MM.1S (cell line): Measurements from ENCODE around the gene NIFK.

Source experiments
- DNase-seq: peaks from one replicate; pipeline ENCODE4 v3.0.0-alpha.2; 2015
- H2AFZ ChIP-seq: fragments of 300-600 bp; sonication (generic); 2 replicates; pipeline ENCODE4 v1.6.0; 2016; ENCODE audit warnings: antibody characterized with exemption, low read length
- H3F3A ChIP-seq: fragments of 300-600 bp; sonication (generic); 2 replicates; pipeline ENCODE4 v1.6.1; 2016; ENCODE audit warnings: mild to moderate bottlenecking, antibody characterized with exemption, low read length, moderate library complexity, mixed read lengths; ENCODE audit not compliant: insufficient read depth
- H3K27ac ChIP-seq: fragments of 300-600 bp; sonication (generic); 2 replicates; pipeline ENCODE4 v1.5.1; 2016; ENCODE audit warnings: mild to moderate bottlenecking, low read length
- H3K27me3 ChIP-seq: fragments of 300-600 bp; sonication (generic); replicated peaks from 2 replicates; pipeline ENCODE4 v1.6.0; 2016; ENCODE audit warnings: low read length; ENCODE audit not compliant: insufficient read depth
- H3K36me3 ChIP-seq: fragments of 300-600 bp; sonication (generic); replicated peaks from 2 replicates; pipeline ENCODE4 v1.6.1; 2016; ENCODE audit warnings: mild to moderate bottlenecking, low read length, mixed read lengths; ENCODE audit not compliant: insufficient read depth
- H3K4me1 ChIP-seq: fragments of 300-600 bp; sonication (generic); 2 replicates; pipeline ENCODE4 v1.6.1; 2016; ENCODE audit warnings: low read length, mixed read lengths
- H3K4me2 ChIP-seq: fragments of 300-600 bp; sonication (generic); 2 replicates; pipeline ENCODE4 v1.6.0; 2016; ENCODE audit warnings: low read depth, low read length
- H3K4me3 ChIP-seq: fragments of 300-600 bp; sonication (generic); 2 replicates; pipeline ENCODE4 v1.5.1; 2016; ENCODE audit warnings: low read length, mixed read lengths
- H3K79me2 ChIP-seq: fragments of 300-600 bp; sonication (generic); 2 replicates; pipeline ENCODE4 v1.6.1; 2016; ENCODE audit warnings: mixed run types, low read length, mixed read lengths
- H3K9ac ChIP-seq: fragments of 300-600 bp; sonication (generic); 2 replicates; pipeline ENCODE4 v1.6.1; 2016; ENCODE audit warnings: low read length, mixed read lengths
- H3K9me2 ChIP-seq: fragments of 300-600 bp; sonication (generic); replicated peaks from 2 replicates; pipeline ENCODE4 v1.6.1; 2016; ENCODE audit warnings: mild to moderate bottlenecking, low read length, mixed read lengths; ENCODE audit not compliant: insufficient read depth
- H3K9me3 ChIP-seq: fragments of 300-600 bp; sonication (generic); replicated peaks from 2 replicates; pipeline ENCODE4 v1.6.1; 2016; ENCODE audit warnings: mild to moderate bottlenecking, low read length, mixed read lengths; ENCODE audit not compliant: insufficient read depth
- H4K20me1 ChIP-seq: fragments of 300-600 bp; sonication (generic); 2 replicates; pipeline ENCODE4 v1.6.1; 2016; ENCODE audit warnings: mild to moderate bottlenecking, low read length, moderate library complexity, mixed read lengths; ENCODE audit not compliant: insufficient read depth
- EZH2 ChIP-seq: fragments of 300-600 bp; sonication (generic); optimal IDR thresholded peaks from 2 replicates; pipeline ENCODE3; 2017; ENCODE audit warnings: low read depth, mild to moderate bottlenecking, antibody characterized with exemption, low read length, mixed read lengths
- EZH2phosphoT487 ChIP-seq: fragments of 300-600 bp; sonication (generic); IDR thresholded peaks from 2 replicates; pipeline ENCODE4 v1.6.1; 2018; ENCODE audit warnings: antibody characterized with exemption, low read length
- TF ChIP-seq, protein P1 (sequence below): fragments of 300-600 bp; sonication (generic); IDR thresholded peaks from 2 replicates; pipeline ENCODE4 v1.5.1; 2016; ENCODE audit warnings: antibody characterized with exemption, low read length, mixed read lengths

NIFK gene

GRCh38 chr2:121754851-121755236 is 18.2 kb upstream of the NIFK start:
- H3K79me2 ChIP-seq: peaks cover 37% of the 10 kb centered on the region
- peak overlapping the region; percentile 86 for H3K4me3 ChIP-seq
- H3K9me3 ChIP-seq: no peaks in the 10 kb centered on the region
- no peaks in the 10 kb centered on the region for H3F3A ChIP-seq
- H4K20me1 ChIP-seq: no peaks in the 10 kb centered on the region
- no peaks in the 10 kb centered on the region for H3K27me3 ChIP-seq
- DNase-seq: no peak
- peaks cover 3% of the 10 kb centered on the region; the same call in 1 of the 2 replicates for H3K36me3 ChIP-seq
- H3K27ac ChIP-seq: no peak overlapping the region
- H3K9me2 ChIP-seq: no peaks in the 10 kb centered on the region
- H2AFZ ChIP-seq: peak overlapping the region; percentile 92
- TF ChIP-seq, protein P1, sequence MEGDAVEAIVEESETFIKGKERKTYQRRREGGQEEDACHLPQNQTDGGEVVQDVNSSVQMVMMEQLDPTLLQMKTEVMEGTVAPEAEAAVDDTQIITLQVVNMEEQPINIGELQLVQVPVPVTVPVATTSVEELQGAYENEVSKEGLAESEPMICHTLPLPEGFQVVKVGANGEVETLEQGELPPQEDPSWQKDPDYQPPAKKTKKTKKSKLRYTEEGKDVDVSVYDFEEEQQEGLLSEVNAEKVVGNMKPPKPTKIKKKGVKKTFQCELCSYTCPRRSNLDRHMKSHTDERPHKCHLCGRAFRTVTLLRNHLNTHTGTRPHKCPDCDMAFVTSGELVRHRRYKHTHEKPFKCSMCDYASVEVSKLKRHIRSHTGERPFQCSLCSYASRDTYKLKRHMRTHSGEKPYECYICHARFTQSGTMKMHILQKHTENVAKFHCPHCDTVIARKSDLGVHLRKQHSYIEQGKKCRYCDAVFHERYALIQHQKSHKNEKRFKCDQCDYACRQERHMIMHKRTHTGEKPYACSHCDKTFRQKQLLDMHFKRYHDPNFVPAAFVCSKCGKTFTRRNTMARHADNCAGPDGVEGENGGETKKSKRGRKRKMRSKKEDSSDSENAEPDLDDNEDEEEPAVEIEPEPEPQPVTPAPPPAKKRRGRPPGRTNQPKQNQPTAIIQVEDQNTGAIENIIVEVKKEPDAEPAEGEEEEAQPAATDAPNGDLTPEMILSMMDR: no peak
- TF ChIP-seq EZH2phosphoT487 (no peak), EZH2 (no peak)
- H3K4me1 ChIP-seq: no peaks in the 10 kb centered on the region
- H3K4me2 ChIP-seq: peak overlapping the region; percentile 92
- peak overlapping the region; percentile 59 for H3K9ac ChIP-seq

GRCh38 chr2:121748202-121748601 is 11.5 kb upstream of the NIFK start:
- Histone ChIP-seq H3F3A (no peaks in the 10 kb centered on the region), H3K9me3 (no peaks in the 10 kb centered on the region), H3K27me3 (no peaks in the 10 kb centered on the region), H4K20me1 (no peaks in the 10 kb centered on the region), H3K9ac (no peak overlapping the region), H3K79me2 (no peaks in the 10 kb centered on the region), H3K27ac (no peak overlapping the region), H3K4me2 (no peak overlapping the region), H3K9me2 (no peaks in the 10 kb centered on the region), H2AFZ (no peak overlapping the region), H3K4me1 (no peaks in the 10 kb centered on the region), H3K36me3 (no peaks in the 10 kb centered on the region), H3K4me3 (no peak overlapping the region)
- TF ChIP-seq, protein P1: peak; percentile 35
- TF ChIP-seq EZH2phosphoT487: no peak
- DNase-seq: peak; percentile 35

DNA sequence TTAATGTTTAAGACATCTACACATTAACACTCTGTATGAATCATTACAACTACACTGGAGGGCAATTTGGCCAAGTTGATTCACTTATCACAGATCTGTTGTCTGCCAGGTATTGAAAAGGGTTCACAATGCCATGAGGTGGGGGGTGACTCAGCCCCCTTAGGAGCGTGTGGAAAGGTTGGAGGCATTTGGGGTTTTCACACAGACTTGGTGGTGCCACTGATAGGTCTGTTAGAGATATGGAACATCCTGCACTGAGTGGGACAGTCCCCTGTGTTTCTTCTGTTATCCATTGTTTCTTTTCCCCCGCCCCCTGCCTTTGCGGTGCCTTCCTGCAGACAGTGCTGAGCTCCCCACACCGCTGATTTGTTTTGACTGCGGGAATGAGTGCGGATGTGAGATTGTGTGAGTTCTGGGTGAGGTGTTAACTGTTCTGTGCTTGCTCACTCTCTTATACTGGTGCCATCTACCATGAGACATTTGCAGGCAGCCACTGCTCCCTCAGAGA is 9.4 kb upstream of the NIFK start:
- Histone ChIP-seq H3K9ac (no peak overlapping the region), H3K9me3 (no peaks in the 10 kb centered on the region), H3K4me3 (no peak overlapping the region), H3K27ac (no peak overlapping the region), H3K4me1 (no peaks in the 10 kb centered on the region), H4K20me1 (no peaks in the 10 kb centered on the region), H3K9me2 (no peaks in the 10 kb centered on the region), H3K4me2 (no peak overlapping the region), H3K36me3 (no peaks in the 10 kb centered on the region), H3K79me2 (no peaks in the 10 kb centered on the region), H3F3A (no peaks in the 10 kb centered on the region), H3K27me3 (no peaks in the 10 kb centered on the region), H2AFZ (no peak overlapping the region)
- no peak for DNase-seq
- no peak for TF ChIP-seq EZH2phosphoT487
- TF ChIP-seq EZH2: no peak
- TF ChIP-seq, protein P1: no peak
